CD4-positive, alpha-beta T cell (primary cell): Measurements from ENCODE around the gene SNAP25. TPM values are rescaled to one million over a fixed set of nuclear protein-coding genes. Genes with fewer than 3 reads are reported as not detected.

Source experiments
- ATAC-seq: fragments of 200-7000 bp; cut with Tn5 transposase; one replicate; pipeline ENCODE4 v1.10.0; 2022; ENCODE audit warnings: mild to moderate bottlenecking; ENCODE audit not compliant: poor library complexity
- CTCF ChIA-PET: fragments of 350-600 bp; sonication (Branson Sonifier 250); formaldehyde crosslinking; loops from one replicate; lab custom pipeline; 2021; ENCODE audit warnings: antibody characterized with exemption, inconsistent platforms; lab: Charles Lee
- POLR2A ChIA-PET: fragments of 350-600 bp; sonication (Branson Sonifier 250); formaldehyde crosslinking; loops from one replicate; lab custom pipeline; 2021; ENCODE audit warnings: antibody characterized with exemption, inconsistent platforms; lab: Charles Lee
- DNase-seq, 14 experiments: peaks; one replicate each; pipeline ENCODE4 v3.0.0-alpha.2; 2013 to 2020; ENCODE audit warnings: mixed read lengths in 2 of 14
- H3K27ac ChIP-seq, 2 donors: one replicate each; pipeline versions ENCODE4 v1.5.1 to v1.7.0; 2013; ENCODE audit warnings: low read length in 2 of 2, low read depth in 1 of 2, mild to moderate bottlenecking in 1 of 2
- H3K27me3 ChIP-seq, 2 experiments: 1 replicate in 1 of 2; 2 replicates in 1 of 2; pipeline versions ENCODE4 v1.6.1 to v1.7.0; 2013; ENCODE audit warnings: low read length in 2 of 2, control low read depth in 1 of 2, mild to moderate bottlenecking in 1 of 2, moderate library complexity in 1 of 2; ENCODE audit not compliant: insufficient read depth in 2 of 2, control insufficient read depth in 1 of 2
- H3K36me3 ChIP-seq: one replicate; pipeline ENCODE4 v1.6.1; 2013; ENCODE audit warnings: low read length, control low read depth; ENCODE audit not compliant: insufficient read depth
- H3K4me1 ChIP-seq: one replicate; pipeline ENCODE4 v1.6.1; 2013; ENCODE audit warnings: low read length, control low read depth; ENCODE audit not compliant: insufficient read depth
- H3K4me3 ChIP-seq: one replicate; pipeline ENCODE4 v1.5.1; 2013; ENCODE audit warnings: mild to moderate bottlenecking, low read length, moderate library complexity
- H3K9me3 ChIP-seq, 2 experiments: 1 replicate in 1 of 2; 2 replicates in 1 of 2; pipeline versions ENCODE4 v1.6.1 to v1.7.0; 2013; ENCODE audit warnings: low read length in 2 of 2, mild to moderate bottlenecking in 2 of 2, control low read depth in 1 of 2, moderate library complexity in 1 of 2; ENCODE audit not compliant: control insufficient read depth in 1 of 2, insufficient read depth in 1 of 2
- H3K27ac Mint-ChIP-seq: one replicate; pipeline ENCODE4 v1.8.0; 2020; ENCODE audit warnings: mixed read lengths
- H3K27me3 Mint-ChIP-seq: one replicate; pipeline ENCODE4 v1.8.0; 2021; ENCODE audit warnings: mixed read lengths
- H3K36me3 Mint-ChIP-seq: one replicate; pipeline ENCODE4 v1.8.0; 2021; ENCODE audit warnings: low read depth, mixed read lengths
- H3K4me1 Mint-ChIP-seq: one replicate; pipeline ENCODE4 v1.8.0; 2021; ENCODE audit warnings: low read depth, mixed read lengths
- H3K4me3 Mint-ChIP-seq: one replicate; pipeline ENCODE4 v1.8.0; 2020; ENCODE audit warnings: mild to moderate bottlenecking, mixed read lengths
- H3K9me3 Mint-ChIP-seq: one replicate; pipeline ENCODE4 v1.8.0; 2020; ENCODE audit warnings: mixed read lengths
- CTCF ChIP-seq: fragments of 200-600 bp; IDR thresholded peaks from one replicate; pipeline ENCODE4 v1.8.0; 2022; ENCODE audit warnings: antibody characterized with exemption, mild to moderate bottlenecking
- intact Hi-C, 2 experiments: fragments of 100-400 bp; cut with DNase I in 1 of 2; cut with micrococcal nuclease in 1 of 2; formaldehyde crosslinking; loops; one replicate each; pipeline versions ENCODE4 v1.15.1 to v1.9.0; 2023 to 2025; cut with DNase I, micrococcal nuclease
- total RNA-seq, 174 experiments: library from RNA in 2 of 174; stranded (reverse) in 2 of 174; gene quantifications; one replicate each; pipeline ENCODE4 v1.2.3 and lab custom pipeline; 2021 to 2026

SNAP25 gene
- total RNA-seq, 2 experiments from 2014 or later = not detected

GRCh38 chr20:10190456-10190855, 28.2 kb upstream of the SNAP25 start:
- Histone ChIP-seq H3K4me1 (no peaks in the 10 kb centered on the region), H3K36me3 (no peaks in the 10 kb centered on the region), H3K9me3 (no peaks in the 10 kb centered on the region), H3K27ac (no peak overlapping the region), H3K27me3 (no peaks in the 10 kb centered on the region), H3K4me3 (no peak overlapping the region)
- ChIA-PET CTCF (no interaction called here), POLR2A (no interaction called here)
- no peak for TF ChIP-seq CTCF
- DNase-seq = no peak
- no peaks in the 10 kb centered on the region for H3K36me3 Mint-ChIP-seq
- H3K4me1 Mint-ChIP-seq = no peaks in the 10 kb centered on the region
- ATAC-seq = no peak
- intact Hi-C loops = no loop called here
- peaks cover 10% of the 10 kb centered on the region for H3K9me3 Mint-ChIP-seq
- peaks cover 11% of the 10 kb centered on the region for H3K27me3 Mint-ChIP-seq
- H3K27ac Mint-ChIP-seq = no peak overlapping the region
- no peak overlapping the region for H3K4me3 Mint-ChIP-seq

- intact Hi-C loops = no loop called here
- H3K27ac Mint-ChIP-seq = no peak overlapping the region
- ChIA-PET POLR2A (no interaction called here), CTCF (no interaction called here)
- H3K36me3 ChIP-seq = no peaks in the 10 kb centered on the region
- H3K4me1 ChIP-seq = no peaks in the 10 kb centered on the region
- no peaks in the 10 kb centered on the region for H3K4me1 Mint-ChIP-seq
- no peak for TF ChIP-seq CTCF
- peaks cover 0 to 4% of the 10 kb centered on the region in 2 experiments for H3K27me3 ChIP-seq
- no peaks in the 10 kb centered on the region for H3K9me3 ChIP-seq
- H3K4me3 Mint-ChIP-seq = no peak overlapping the region
- no peak overlapping the region for H3K4me3 ChIP-seq
- no peaks in the 10 kb centered on the region for H3K36me3 Mint-ChIP-seq
- no peak overlapping the region for H3K27ac ChIP-seq
- H3K27me3 Mint-ChIP-seq = peaks cover 11% of the 10 kb centered on the region
- no peak for DNase-seq
- H3K9me3 Mint-ChIP-seq = peaks cover 9% of the 10 kb centered on the region
- no peak for ATAC-seq
Measured at GRCh38 chr20:10192171-10192570, 26.5 kb upstream of the SNAP25 start.

- TF ChIP-seq CTCF = no peak
- Mint-ChIP-seq H3K27ac (no peak overlapping the region), H3K27me3 (peaks cover 11% of the 10 kb centered on the region), H3K4me1 (no peaks in the 10 kb centered on the region), H3K4me3 (no peak overlapping the region), H3K9me3 (peaks cover 7% of the 10 kb centered on the region), H3K36me3 (no peaks in the 10 kb centered on the region)
- H3K4me3 ChIP-seq = no peak overlapping the region
- DNase-seq (no peak), ATAC-seq (no peak)
- ChIA-PET POLR2A (no interaction called here), CTCF (interaction anchor here (0.7 kb wide), 1 partner anchor 104 kb away, joined by 3 read pairs; no protein-coding TSS in a partner anchor)
- no peaks in the 10 kb centered on the region for H3K36me3 ChIP-seq
- H3K9me3 ChIP-seq = no peaks in the 10 kb centered on the region
- H3K27me3 ChIP-seq = peaks cover 3 to 4% of the 10 kb centered on the region in 2 experiments
- no peaks in the 10 kb centered on the region for H3K4me1 ChIP-seq
- intact Hi-C loops = no loop called here
- H3K27ac ChIP-seq = no peak overlapping the region
Measured at GRCh38 chr20:10194166-10194565, 24.5 kb upstream of the SNAP25 start.
